K562 (cell line): Measurements from ENCODE around the gene CNDP2. TPM values are rescaled to one million over a fixed set of nuclear protein-coding genes. Genes with fewer than 3 reads are reported as not detected.

Experiments
- ATAC-seq: fragments of 200-7000 bp; cut with Tn5 transposase; 3 replicates; pipeline ENCODE4 v1.9.1; 2020; ENCODE audit warnings: moderate library complexity
- BruUV-seq: library from RNA; stranded (reverse); fragments of 400-500 nt; replicated peaks from 2 replicates; lab custom pipeline; 2021; lab: Mats Ljungman, UMichigan
- CTCF ChIA-PET: fragments of 300-600 bp; formaldehyde crosslinking; extraction: SDS; loops from one replicate; lab custom pipeline; 2021; ENCODE audit warnings: low intra/inter-chr PET ratio; lab: Yijun Ruan, JAX
- POLR2A ChIA-PET: fragments of 300-600, 350-650 bp; sonication (Branson Sonifier 250); formaldehyde crosslinking; extraction: SDS; loops from one replicate; lab custom pipeline; 2021; ENCODE audit warnings: antibody characterized with exemption, inconsistent platforms; lab: Yijun Ruan, JAX
- DNase-seq, 4 experiments: peaks; one replicate each; pipeline versions ENCODE4 v3.0.0 to v3.0.0-alpha.2; 2011 to 2018; ENCODE audit warnings: low spot score in 3 of 4, mixed read lengths in 3 of 4; ENCODE audit errors: extremely low read depth in 1 of 4
- FAIRE-seq: peaks from 2 replicates; lab custom pipeline; 2011; peaks lifted over from hg19 to GRCh38; lab: Jason Lieb, UNC
- H2AFZ ChIP-seq: 2 replicates; pipeline ENCODE4 v1.6.0; 2011; ENCODE audit warnings: low read depth, low read length, control low read depth, inconsistent platforms
- H3K27ac ChIP-seq: fragments of 200-600 bp; 3 replicates; pipeline ENCODE4 v1.8.0; 2011; ENCODE audit warnings: low read depth, mild to moderate bottlenecking, control low read depth, inconsistent platforms, low read length, moderate library complexity, mixed read lengths; ENCODE audit errors: extremely low read depth
- H3K27me3 ChIP-seq, 2 experiments: fragments of 300-600 bp in 1 of 2; 2 replicates in 1 of 2; 3 replicates in 1 of 2; pipeline versions ENCODE4 v1.6.0 to v1.8.0; 2011; ENCODE audit warnings: inconsistent platforms in 2 of 2, low read length in 2 of 2, mild to moderate bottlenecking in 1 of 2, mixed read lengths in 1 of 2, moderate library complexity in 1 of 2; ENCODE audit not compliant: control insufficient read depth in 2 of 2, insufficient read depth in 2 of 2
- H3K36me3 ChIP-seq: fragments of 300-600 bp; 3 replicates; pipeline ENCODE4 v1.8.0; 2011; ENCODE audit warnings: mild to moderate bottlenecking, low read length, inconsistent platforms; ENCODE audit not compliant: control insufficient read depth, insufficient read depth
- H3K4me1 ChIP-seq, 2 experiments: fragments of 200-600 bp in 1 of 2; replicated peaks in 1 of 2; 2 replicates in 1 of 2; 3 replicates in 1 of 2; pipeline versions ENCODE4 v1.5.1 to v1.8.0; 2011; ENCODE audit warnings: inconsistent platforms in 2 of 2, low read length in 2 of 2, mild to moderate bottlenecking in 1 of 2, mixed read lengths in 1 of 2, moderate library complexity in 1 of 2; ENCODE audit not compliant: control insufficient read depth in 2 of 2, insufficient read depth in 2 of 2
- H3K4me2 ChIP-seq: 2 replicates; pipeline ENCODE4 v1.6.1; 2011; ENCODE audit warnings: low read length, control low read depth, inconsistent platforms, mixed read lengths; ENCODE audit not compliant: insufficient read depth
- H3K4me3 ChIP-seq: fragments of 200-600 bp; sonication (generic), shearing (Covaris generic); 2 replicates; pipeline ENCODE4 v1.5.1; 2016; ENCODE audit warnings: control low read depth, inconsistent platforms
- H3K79me2 ChIP-seq: fragments of 200-600 bp; 3 replicates; pipeline ENCODE4 v1.8.0; 2011; ENCODE audit warnings: low read length, inconsistent platforms; ENCODE audit not compliant: control insufficient read depth, insufficient read depth
- H3K9ac ChIP-seq, 2 experiments: 2 replicates each; pipeline versions ENCODE4 v1.6.0 to v1.6.1; 2011; ENCODE audit warnings: low read depth in 2 of 2, low read length in 2 of 2, control low read depth in 1 of 2, inconsistent platforms in 1 of 2, mild to moderate bottlenecking in 1 of 2, mixed read lengths in 1 of 2; ENCODE audit not compliant: insufficient read depth in 1 of 2
- H3K9me1 ChIP-seq: one replicate; pipeline ENCODE4 v1.6.0; 2011; ENCODE audit warnings: inconsistent platforms, mild to moderate bottlenecking, low read length, moderate library complexity; ENCODE audit not compliant: control insufficient read depth, insufficient read depth
- H3K9me3 ChIP-seq: replicated peaks from 2 replicates; pipeline ENCODE4 v1.5.1; 2011; ENCODE audit warnings: low read depth, low read length, inconsistent platforms; ENCODE audit not compliant: control insufficient read depth, insufficient read depth
- H4K20me1 ChIP-seq: replicated peaks from 2 replicates; pipeline ENCODE4 v1.6.1; 2011; ENCODE audit warnings: low read length, inconsistent platforms, mixed read lengths; ENCODE audit not compliant: control insufficient read depth, insufficient read depth
- ATF1 ChIP-seq, 2 experiments: fragments of 450-650 bp in 1 of 2; IDR thresholded peaks; 2 replicates each; pipeline ENCODE4 v1.6.1; 2016; ENCODE audit warnings: missing compliant biosample characterization in 1 of 2, missing genetic modification characterization in 1 of 2
- CCNT2 ChIP-seq: IDR thresholded peaks from 2 replicates; pipeline ENCODE4 v1.6.1; 2011; ENCODE audit warnings: borderline replicate concordance, low read depth, mild to moderate bottlenecking, moderate library complexity, mixed read lengths, low read length; ENCODE audit not compliant: insufficient read length; ENCODE audit errors: extremely low read depth
- CHCHD3 ChIP-seq: fragments of 250-450 bp; sonication (Bioruptor Pico); IDR thresholded peaks from 2 replicates; pipeline ENCODE4 v2.1.2; 2022; ENCODE audit warnings: mild to moderate bottlenecking
- DIDO1 ChIP-seq: fragments of 450-650 bp; IDR thresholded peaks from 2 replicates; pipeline ENCODE4 v1.6.1; 2016; ENCODE audit warnings: low read depth, missing biosample characterization, missing genetic modification characterization
- FOXA3 ChIP-seq, 2 experiments: fragments of 450-650 bp in 1 of 2; sonication (generic) in 1 of 2; formaldehyde crosslinking; IDR thresholded peaks in 1 of 2; conservative IDR thresholded peaks in 1 of 2; 2 replicates each; pipeline versions ENCODE4 v1.4.0 to v1.8.0; 2020 to 2022; ENCODE audit warnings: mild to moderate bottlenecking in 2 of 2, missing genetic modification reagents in 1 of 2
- FOXK1 ChIP-seq: sonication (generic); formaldehyde crosslinking; IDR thresholded peaks from 2 replicates; pipeline ENCODE4 v1.8.0; 2022; ENCODE audit warnings: missing genetic modification reagents, mild to moderate bottlenecking, borderline replicate concordance
- PBX2 ChIP-seq, 2 experiments: IDR thresholded peaks in 1 of 2; conservative IDR thresholded peaks in 1 of 2; 2 replicates each; pipeline ENCODE4 v1.6.1; 2016; ENCODE audit warnings: low read depth in 2 of 2, mild to moderate bottlenecking in 1 of 2, missing compliant biosample characterization in 1 of 2, missing genetic modification characterization in 1 of 2, moderate library complexity in 1 of 2
- SP1 ChIP-seq: sonication (generic); formaldehyde crosslinking; IDR thresholded peaks from 2 replicates; pipeline ENCODE4 v1.8.1; 2022; ENCODE audit warnings: mild to moderate bottlenecking, missing genetic modification reagents
- SRSF1 ChIP-seq: fragments of 200-400 bp; formaldehyde crosslinking; IDR thresholded peaks from 2 replicates; pipeline ENCODE4 v1.6.1; 2017; ENCODE audit warnings: mild to moderate bottlenecking, low read depth, low read length, moderate library complexity
- ZNF140 ChIP-seq: fragments of 250-450 bp; sonication (Bioruptor Pico); IDR thresholded peaks from 2 replicates; pipeline ENCODE4 v1.8.0; 2021; ENCODE audit warnings: moderate library complexity, mild to moderate bottlenecking, inconsistent platforms
- ZNF316 ChIP-seq: fragments of 450-650 bp; IDR thresholded peaks from 2 replicates; pipeline ENCODE4 v1.6.1; 2016
- WGBS: fragments of 100-300 bp; shearing (Covaris generic); methylation state at CpG from one replicate; pipeline ENCODE4 v1.1.6; 2016; ENCODE audit warnings: low coverage, mixed read lengths; ENCODE audit not compliant: insufficient coverage; ENCODE audit errors: missing lambda C conversion rate; 5-methylcytosine and 5-hydroxymethylcytosine counted together
- in situ Hi-C: fragments of 300-500 bp; cut with MboI; formaldehyde crosslinking; loops from 4 replicates; pipeline ENCODE4 v1.15.0; 2018; ENCODE audit warnings: inconsistent platforms, mixed read lengths
- intact Hi-C: fragments of 100-400 bp; cut with micrococcal nuclease; formaldehyde crosslinking; loops from 2 replicates; pipeline ENCODE4 v1.14.2; 2022
- polyA plus RNA-seq, 8 experiments: library from polyadenylated mRNA; depleted of rRNA in 4 of 8; stranded (reverse) in 5 of 8; unstranded in 3 of 8; fragments of >200 nt; fragmentation: Nextera tagmentation in 2 of 8; fragmentation: Illumina TruSeq in 1 of 8; extraction: Ambion mirVana in 2 of 8; extraction: Trizol in 1 of 8; gene quantifications; 2 replicates each; pipeline versions ENCODE4 v1.2.1 to v1.2.3, GENCODE V29; 2011 to 2014; ENCODE audit warnings: inconsistent platforms in 1 of 8, missing spikeins in 1 of 8
- total RNA-seq, 7 experiments: library from RNA; depleted of rRNA in 6 of 7; stranded (reverse); fragments of >200 nt in 6 of 7; fragmentation: Illumina TruSeq in 2 of 7; extraction: Trizol in 2 of 7; gene quantifications; 2 replicates each; pipeline versions ENCODE4 v1.2.1 to v1.2.3, GENCODE V29; 2011 to 2021; ENCODE audit warnings: low replicate concordance in 1 of 7
- TF ChIP-seq, protein P1 (sequence below), 2 experiments: fragments of 450-650 bp; conservative IDR thresholded peaks; 2 replicates each; pipeline ENCODE4 v1.6.1; 2017; ENCODE audit warnings: mild to moderate bottlenecking in 2 of 2, moderate library complexity in 2 of 2
- TF ChIP-seq, protein P2 (sequence below): sonication (generic); formaldehyde crosslinking; IDR thresholded peaks from 2 replicates; pipeline ENCODE4 v1.8.0; 2023; ENCODE audit warnings: mild to moderate bottlenecking, missing genetic modification reagents

Gene CNDP2
- total and polyA plus RNA-seq, 9 of the 15 experiments (the other 6 are each of a cell fraction or from before 2014, with no cell fraction given), result 34.1 to 128 (median 53.8) TPM

GRCh38 chr18:74457043-74457724, 39.0 kb upstream of the CNDP2 start, which contains the start of gene DIPK1C (continued):
- TF ChIP-seq ATF1 (CRISPR knock-in tag; IDR thresholded peaks at IDR 0.05) (no peak), ATF1 (tag; IDR thresholded peaks at IDR 0.05) (no peak), ZNF316 (no peak)
- TF ChIP-seq, all 486 proteins: peak for 0

GRCh38 chr18:74457725-74458421, 38.3 kb upstream of the CNDP2 start:
- WGBS, result 3% methylated on average over 21 of the region's 34 CpGs
- intact Hi-C loops, result no loop called here
- Histone ChIP-seq H3K9me3 (no peaks in the 10 kb centered on the region), H2AFZ (no peak overlapping the region), H3K4me1 (no peaks in the 10 kb centered on the region), H4K20me1 (peaks cover 5% of the 10 kb centered on the region), H3K4me2 (no peak overlapping the region), H3K27ac (no peak overlapping the region), H3K4me3 (no peak overlapping the region), H3K9ac (no peak overlapping the region), H3K27me3 (peaks cover 5 to 35% of the 10 kb centered on the region in 2 experiments; a peak in 3 of 5 replicates), H3K36me3 (no peaks in the 10 kb centered on the region), H3K79me2 (no peaks in the 10 kb centered on the region), H3K9me1 (no peaks in the 10 kb centered on the region)
- FAIRE-seq (no peak), ATAC-seq (no peak), DNase-seq (no peak)
- in situ Hi-C loops, result no loop called here
- CTCF ChIA-PET, result no interaction called here
- no TSS peak for BruUV-seq
- POLR2A ChIA-PET, result no interaction called here
- TF ChIP-seq FOXA3 (CRISPR knock-in tag; conservative IDR thresholded peaks at IDR 0.05 in 1 of 2, IDR thresholded peaks at IDR 0.05 in 1 of 2), result no peak
- TF ChIP-seq ZNF140 (CRISPR knock-in tag), result no peak
- no peak for TF ChIP-seq CHCHD3 (CRISPR knock-in tag)
- TF ChIP-seq, protein P1, sequence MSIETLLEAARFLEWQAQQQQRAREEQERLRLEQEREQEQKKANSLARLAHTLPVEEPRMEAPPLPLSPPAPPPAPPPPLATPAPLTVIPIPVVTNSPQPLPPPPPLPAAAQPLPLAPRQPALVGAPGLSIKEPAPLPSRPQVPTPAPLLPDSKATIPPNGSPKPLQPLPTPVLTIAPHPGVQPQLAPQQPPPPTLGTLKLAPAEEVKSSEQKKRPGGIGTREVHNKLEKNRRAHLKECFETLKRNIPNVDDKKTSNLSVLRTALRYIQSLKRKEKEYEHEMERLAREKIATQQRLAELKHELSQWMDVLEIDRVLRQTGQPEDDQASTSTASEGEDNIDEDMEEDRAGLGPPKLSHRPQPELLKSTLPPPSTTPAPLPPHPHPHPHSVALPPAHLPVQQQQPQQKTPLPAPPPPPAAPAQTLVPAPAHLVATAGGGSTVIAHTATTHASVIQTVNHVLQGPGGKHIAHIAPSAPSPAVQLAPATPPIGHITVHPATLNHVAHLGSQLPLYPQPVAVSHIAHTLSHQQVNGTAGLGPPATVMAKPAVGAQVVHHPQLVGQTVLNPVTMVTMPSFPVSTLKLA (conservative IDR thresholded peaks at IDR 0.05), result no peak
- no peak for TF ChIP-seq SP1 (CRISPR knock-in tag)
- no peak for TF ChIP-seq PBX2 (CRISPR knock-in tag; IDR thresholded peaks at IDR 0.05; ENCODE audit: low read depth)
- TF ChIP-seq PBX2 (tag; conservative IDR thresholded peaks at IDR 0.05; ENCODE audit: low read depth), result no peak
- no peak for TF ChIP-seq FOXK1 (CRISPR knock-in tag)
- TF ChIP-seq, protein P2, sequence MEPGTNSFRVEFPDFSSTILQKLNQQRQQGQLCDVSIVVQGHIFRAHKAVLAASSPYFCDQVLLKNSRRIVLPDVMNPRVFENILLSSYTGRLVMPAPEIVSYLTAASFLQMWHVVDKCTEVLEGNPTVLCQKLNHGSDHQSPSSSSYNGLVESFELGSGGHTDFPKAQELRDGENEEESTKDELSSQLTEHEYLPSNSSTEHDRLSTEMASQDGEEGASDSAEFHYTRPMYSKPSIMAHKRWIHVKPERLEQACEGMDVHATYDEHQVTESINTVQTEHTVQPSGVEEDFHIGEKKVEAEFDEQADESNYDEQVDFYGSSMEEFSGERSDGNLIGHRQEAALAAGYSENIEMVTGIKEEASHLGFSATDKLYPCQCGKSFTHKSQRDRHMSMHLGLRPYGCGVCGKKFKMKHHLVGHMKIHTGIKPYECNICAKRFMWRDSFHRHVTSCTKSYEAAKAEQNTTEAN (CRISPR knock-in tag), result no peak
- TF ChIP-seq SRSF1, result no peak
- TF ChIP-seq CCNT2, result no peak
- TF ChIP-seq DIDO1 (tag), result no peak
